HepG2 (cell line): ENCODE results near the gene TNFAIP1. TPM values are rescaled to one million over a fixed set of nuclear protein-coding genes. Genes with fewer than 3 reads are reported as not detected.

Source experiments
- ATF7 ChIP-seq, 2 experiments: fragments of 450-650 bp in 1 of 2; sonication (generic) in 1 of 2; formaldehyde crosslinking in 1 of 2; IDR thresholded peaks; 2 replicates each; pipeline versions ENCODE4 v1.4.0 to v1.6.1; 2016 to 2020; ENCODE audit warnings: antibody characterized with exemption in 1 of 2, mild to moderate bottlenecking in 1 of 2, missing genetic modification reagents in 1 of 2
- BHLHE40 ChIP-seq: IDR thresholded peaks from 2 replicates; pipeline ENCODE4 v1.6.1; 2011; ENCODE audit warnings: low read length, improper control_type of control experiment
- HNRNPK ChIP-seq: fragments of 200-400 bp; formaldehyde crosslinking; IDR thresholded peaks from 2 replicates; pipeline ENCODE4 v1.6.1; 2018; ENCODE audit warnings: low read length, low read depth, moderate library complexity, mild to moderate bottlenecking; ENCODE audit not compliant: poor library complexity, severe bottlenecking
- KDM6A ChIP-seq: IDR thresholded peaks from 2 replicates; pipeline ENCODE4 v1.6.1; 2016; ENCODE audit warnings: low read depth
- KIAA2018 ChIP-seq: sonication (generic); formaldehyde crosslinking; IDR thresholded peaks from 2 replicates; pipeline ENCODE4 v1.5.0; 2020; ENCODE audit warnings: mild to moderate bottlenecking, missing genetic modification reagents, borderline replicate concordance
- KLF9 ChIP-seq: IDR thresholded peaks from 2 replicates; pipeline ENCODE4 v1.6.1; 2016; ENCODE audit warnings: low read depth
- NONO ChIP-seq, 2 experiments: fragments of 450-650 bp in 1 of 2; sonication (generic) in 1 of 2; formaldehyde crosslinking in 1 of 2; IDR thresholded peaks in 1 of 2; conservative IDR thresholded peaks in 1 of 2; 2 replicates each; pipeline versions ENCODE4 v1.6.1 to v1.8.0; 2017 to 2022; ENCODE audit warnings: mild to moderate bottlenecking in 1 of 2, missing genetic modification reagents in 1 of 2, moderate library complexity in 1 of 2
- PHF20 ChIP-seq: sonication (generic); formaldehyde crosslinking; IDR thresholded peaks from 2 replicates; pipeline ENCODE4 v1.5.0; 2020; ENCODE audit warnings: mild to moderate bottlenecking, missing genetic modification reagents
- RELA ChIP-seq: sonication (generic); formaldehyde crosslinking; IDR thresholded peaks from 2 replicates; pipeline ENCODE4 v1.4.0; 2020; ENCODE audit warnings: missing genetic modification reagents
- TBL1XR1 ChIP-seq: fragments of 150-350 bp; IDR thresholded peaks from 2 replicates; pipeline ENCODE4 v1.6.1; 2014; ENCODE audit warnings: borderline replicate concordance, low read length; ENCODE audit not compliant: partially characterized antibody
- ZBTB26 ChIP-seq: IDR thresholded peaks from 2 replicates; pipeline ENCODE4 v1.6.1; 2016; ENCODE audit warnings: missing compliant biosample characterization, missing genetic modification reagents, borderline replicate concordance
- ZFP37 ChIP-seq: sonication (generic); formaldehyde crosslinking; IDR thresholded peaks from 2 replicates; pipeline ENCODE4 v1.4.0; 2020; ENCODE audit warnings: missing genetic modification reagents, borderline replicate concordance
- ZNF101 ChIP-seq: sonication (generic); formaldehyde crosslinking; IDR thresholded peaks from 2 replicates; pipeline ENCODE4 v1.4.0; 2020; ENCODE audit warnings: mild to moderate bottlenecking, low read depth, missing genetic modification reagents, borderline replicate concordance
- ZNF335 ChIP-seq: sonication (generic); formaldehyde crosslinking; IDR thresholded peaks from 2 replicates; pipeline ENCODE4 v1.4.0; 2020; ENCODE audit warnings: missing genetic modification reagents
- polyA plus RNA-seq, 8 experiments: library from polyadenylated mRNA; depleted of rRNA in 3 of 8; stranded (reverse) in 7 of 8; unstranded in 1 of 8; fragments of >200 nt; fragmentation: Illumina TruSeq in 4 of 8; extraction: Trizol in 4 of 8; gene quantifications; 2 replicates each; pipeline versions ENCODE4 v1.2.1 to v1.2.3, GENCODE V29; 2011 to 2016; ENCODE audit warnings: low read depth in 4 of 8, missing spikeins in 1 of 8, mixed read lengths in 1 of 8; ENCODE audit not compliant: insufficient read depth in 1 of 8
- total RNA-seq, 5 experiments: library from RNA; depleted of rRNA; stranded (reverse); fragments of >200 nt; fragmentation: Illumina TruSeq; extraction: Trizol; gene quantifications; 2 replicates each; pipeline ENCODE4 v1.2.3, GENCODE V29; 2016; ENCODE audit warnings: low read depth in 1 of 5
- TF ChIP-seq, protein P1 (sequence below): sonication (generic); IDR thresholded peaks from 2 replicates; pipeline ENCODE4 v1.6.1; 2016; ENCODE audit warnings: low read depth, borderline replicate concordance
- TF ChIP-seq, protein P2 (sequence below): sonication (generic); formaldehyde crosslinking; IDR thresholded peaks from 2 replicates; pipeline ENCODE4 v1.8.0; 2022; ENCODE audit warnings: mild to moderate bottlenecking, missing genetic modification reagents, moderate library complexity
- TF ChIP-seq, protein P3 (sequence below): sonication (generic); formaldehyde crosslinking; IDR thresholded peaks from 2 replicates; pipeline ENCODE4 v1.4.0; 2020; ENCODE audit warnings: missing genetic modification reagents, borderline replicate concordance

Gene TNFAIP1
- total and polyA plus RNA-seq, 2 of the 13 experiments (the other 11 are each of a cell fraction or from before 2014, with no cell fraction given), result 17.5 to 40.6 TPM

GRCh38 chr17:28368306-28368831, 32.8 kb downstream of the TNFAIP1 start (continued):
- TF ChIP-seq BHLHE40, result no peak
- TF ChIP-seq PHF20 (CRISPR knock-in tag), result no peak
- TF ChIP-seq, protein P1, sequence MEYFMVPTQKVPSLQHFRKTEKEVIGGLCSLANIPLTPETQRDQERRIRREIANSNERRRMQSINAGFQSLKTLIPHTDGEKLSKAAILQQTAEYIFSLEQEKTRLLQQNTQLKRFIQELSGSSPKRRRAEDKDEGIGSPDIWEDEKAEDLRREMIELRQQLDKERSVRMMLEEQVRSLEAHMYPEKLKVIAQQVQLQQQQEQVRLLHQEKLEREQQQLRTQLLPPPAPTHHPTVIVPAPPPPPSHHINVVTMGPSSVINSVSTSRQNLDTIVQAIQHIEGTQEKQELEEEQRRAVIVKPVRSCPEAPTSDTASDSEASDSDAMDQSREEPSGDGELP, result peak; percentile 99
- peak; percentile 47 for TF ChIP-seq TBL1XR1
- TF ChIP-seq KIAA2018 (CRISPR knock-in tag), result no peak
- TF ChIP-seq KLF9 (CRISPR knock-in tag), result no peak
- no peak for TF ChIP-seq NONO (IDR thresholded peaks at IDR 0.05)
- TF ChIP-seq NONO (CRISPR knock-in tag; conservative IDR thresholded peaks at IDR 0.05), result peak; percentile 91
- no peak for TF ChIP-seq RELA (CRISPR knock-in tag)
- TF ChIP-seq HNRNPK, result no peak
- no peak for TF ChIP-seq ZBTB26
- TF ChIP-seq ZNF335 (CRISPR knock-in tag), result no peak
- TF ChIP-seq, protein P2, sequence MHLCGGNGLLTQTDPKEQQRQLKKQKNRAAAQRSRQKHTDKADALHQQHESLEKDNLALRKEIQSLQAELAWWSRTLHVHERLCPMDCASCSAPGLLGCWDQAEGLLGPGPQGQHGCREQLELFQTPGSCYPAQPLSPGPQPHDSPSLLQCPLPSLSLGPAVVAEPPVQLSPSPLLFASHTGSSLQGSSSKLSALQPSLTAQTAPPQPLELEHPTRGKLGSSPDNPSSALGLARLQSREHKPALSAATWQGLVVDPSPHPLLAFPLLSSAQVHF (CRISPR knock-in tag), result no peak
- no peak; the same call in 1 of the 2 replicates for TF ChIP-seq ZFP37 (CRISPR knock-in tag)
- TF ChIP-seq ATF7 (IDR thresholded peaks at IDR 0.05), result no peak
- TF ChIP-seq ATF7 (CRISPR knock-in tag; IDR thresholded peaks at IDR 0.05), result no peak
- TF ChIP-seq, protein P3, sequence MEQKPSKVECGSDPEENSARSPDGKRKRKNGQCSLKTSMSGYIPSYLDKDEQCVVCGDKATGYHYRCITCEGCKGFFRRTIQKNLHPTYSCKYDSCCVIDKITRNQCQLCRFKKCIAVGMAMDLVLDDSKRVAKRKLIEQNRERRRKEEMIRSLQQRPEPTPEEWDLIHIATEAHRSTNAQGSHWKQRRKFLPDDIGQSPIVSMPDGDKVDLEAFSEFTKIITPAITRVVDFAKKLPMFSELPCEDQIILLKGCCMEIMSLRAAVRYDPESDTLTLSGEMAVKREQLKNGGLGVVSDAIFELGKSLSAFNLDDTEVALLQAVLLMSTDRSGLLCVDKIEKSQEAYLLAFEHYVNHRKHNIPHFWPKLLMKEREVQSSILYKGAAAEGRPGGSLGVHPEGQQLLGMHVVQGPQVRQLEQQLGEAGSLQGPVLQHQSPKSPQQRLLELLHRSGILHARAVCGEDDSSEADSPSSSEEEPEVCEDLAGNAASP (CRISPR knock-in tag), result peak; percentile 73; the same call in 1 of the 2 replicates
- TF ChIP-seq ZNF101, result no peak
- peak; percentile 99 for TF ChIP-seq KDM6A (CRISPR knock-in tag)
